AG08396 (cell line): ENCODE data around the gene ASB2.

Source experiments
- DNase-seq: peaks from one replicate; pipeline ENCODE4 v3.0.0; 2012; ENCODE audit warnings: low spot score, mixed read lengths

ASB2 gene

GRCh38 chr14:93926873-93927799 is 49.2 kb downstream of the ASB2 start, which contains the start of gene FAM181A:
FAM181A (plus strand) TSS chr14:93927344; CDS start chr14:93928286, 942 bp downstream.
- DNase-seq: no peak

- DNase-seq: no peak
Observed at GRCh38 chr14:93926245-93926872, 50.0 kb downstream of the ASB2 start.

- DNase-seq: no peak
Observed at GRCh38 chr14:93925374-93925895, 50.9 kb downstream of the ASB2 start.

- no peak for DNase-seq
Observed at GRCh38 chr14:93924592-93925355, 51.6 kb downstream of the ASB2 start.

GRCh38 chr14:93923626-93924025 is 52.7 kb downstream of the ASB2 start:
- DNase-seq: no peak

- DNase-seq: no peak
Observed at GRCh38 chr14:93921001-93921806, 55.2 kb downstream of the ASB2 start.

GRCh38 chr14:93917141-93917540 is 59.2 kb downstream of the ASB2 start:
- DNase-seq: no peak

- DNase-seq: no peak
Observed at GRCh38 chr14:93916498-93916897, 59.9 kb downstream of the ASB2 start.

- DNase-seq: no peak
Observed at GRCh38 chr14:93915800-93916199, 60.6 kb downstream of the ASB2 start.

GRCh38 chr14:93915070-93915705 is 61.2 kb downstream of the ASB2 start:
- DNase-seq: no peak

- no peak for DNase-seq
Observed at GRCh38 chr14:93914278-93914677, 62.1 kb downstream of the ASB2 start.

- DNase-seq: no peak
Observed at GRCh38 chr14:93912782-93913181, 63.6 kb downstream of the ASB2 start.

- no peak for DNase-seq
Observed at GRCh38 chr14:93911975-93912615, 64.3 kb downstream of the ASB2 start.

GRCh38 chr14:93909429-93910128 is 66.8 kb downstream of the ASB2 start:
- no peak for DNase-seq

GRCh38 chr14:93906341-93907329 is 69.7 kb downstream of the ASB2 start:
- peak; percentile 69 for DNase-seq

GRCh38 chr14:93905623-93906022 is 70.7 kb downstream of the ASB2 start:
- no peak for DNase-seq

GRCh38 chr14:93903342-93904184 is 72.8 kb downstream of the ASB2 start:
- no peak for DNase-seq
